RWPE2 (cell line): ENCODE results near the gene YBX1.

ENCODE experiments used
- ATAC-seq: fragments of 200-7000 bp; cut with Tn5 transposase; 3 replicates; pipeline ENCODE4 v1.9.1; 2021; ENCODE audit warnings: low read depth
- DNase-seq: peaks from one replicate; pipeline ENCODE4 v3.0.0-alpha.2; 2020; ENCODE audit warnings: low spot score
- H3K27ac ChIP-seq: fragments of 450-650 bp; 2 replicates; pipeline ENCODE4 v1.5.1; 2017; ENCODE audit warnings: mild to moderate bottlenecking; ENCODE audit not compliant: poor library complexity, severe bottlenecking
- H3K27me3 ChIP-seq: fragments of 250-450 bp; sonication (Bioruptor Pico); 2 replicates; pipeline ENCODE4 v1.5.1; 2021; ENCODE audit warnings: mild to moderate bottlenecking, moderate library complexity; ENCODE audit not compliant: insufficient read depth, poor library complexity, severe bottlenecking
- H3K36me3 ChIP-seq: fragments of 250-450 bp; sonication (Bioruptor Pico); 2 replicates; pipeline ENCODE4 v1.5.1; 2020; ENCODE audit warnings: low read depth, mild to moderate bottlenecking, moderate library complexity
- H3K4me1 ChIP-seq: fragments of 250-450 bp; sonication (Bioruptor Pico); 2 replicates; pipeline ENCODE4 v1.5.1; 2021; ENCODE audit warnings: mild to moderate bottlenecking, moderate library complexity; ENCODE audit not compliant: insufficient read depth, poor library complexity, severe bottlenecking
- H3K4me3 ChIP-seq: fragments of 250-450 bp; sonication (Bioruptor Pico); 2 replicates; pipeline ENCODE4 v1.5.1; 2021; ENCODE audit warnings: mild to moderate bottlenecking, moderate library complexity; ENCODE audit not compliant: severe bottlenecking
- H3K9me3 ChIP-seq: fragments of 250-450 bp; sonication (Bioruptor Pico); 2 replicates; pipeline ENCODE4 v1.5.1; 2021; ENCODE audit warnings: mild to moderate bottlenecking, moderate library complexity; ENCODE audit not compliant: severe bottlenecking
- TF ChIP-seq, protein P1 (sequence below): fragments of 450-650 bp; IDR thresholded peaks from one replicate; pipeline ENCODE4 v1.5.1; 2017; ENCODE audit warnings: mild to moderate bottlenecking, moderate library complexity; ENCODE audit not compliant: poor library complexity, severe bottlenecking

YBX1 gene

GRCh38 chr1:42681741-42682483 is at the start of gene YBX1:
Gene YBX1, plus strand, starts transcription at chr1:42682418. Its CDS starts 148 bp downstream, at chr1:42682566.
- Histone ChIP-seq H3K4me3 (peak within 1 kb of the TSS; percentile 56), H3K27me3 (no peaks in the 10 kb centered on the region), H3K27ac (peak within 1 kb of the TSS; percentile 81), H3K9me3 (no peaks in the 10 kb centered on the region), H3K4me1 (peaks cover 28% of the 10 kb centered on the region), H3K36me3 (peaks cover 40% of the 10 kb centered on the region)
- TF ChIP-seq, protein P1, sequence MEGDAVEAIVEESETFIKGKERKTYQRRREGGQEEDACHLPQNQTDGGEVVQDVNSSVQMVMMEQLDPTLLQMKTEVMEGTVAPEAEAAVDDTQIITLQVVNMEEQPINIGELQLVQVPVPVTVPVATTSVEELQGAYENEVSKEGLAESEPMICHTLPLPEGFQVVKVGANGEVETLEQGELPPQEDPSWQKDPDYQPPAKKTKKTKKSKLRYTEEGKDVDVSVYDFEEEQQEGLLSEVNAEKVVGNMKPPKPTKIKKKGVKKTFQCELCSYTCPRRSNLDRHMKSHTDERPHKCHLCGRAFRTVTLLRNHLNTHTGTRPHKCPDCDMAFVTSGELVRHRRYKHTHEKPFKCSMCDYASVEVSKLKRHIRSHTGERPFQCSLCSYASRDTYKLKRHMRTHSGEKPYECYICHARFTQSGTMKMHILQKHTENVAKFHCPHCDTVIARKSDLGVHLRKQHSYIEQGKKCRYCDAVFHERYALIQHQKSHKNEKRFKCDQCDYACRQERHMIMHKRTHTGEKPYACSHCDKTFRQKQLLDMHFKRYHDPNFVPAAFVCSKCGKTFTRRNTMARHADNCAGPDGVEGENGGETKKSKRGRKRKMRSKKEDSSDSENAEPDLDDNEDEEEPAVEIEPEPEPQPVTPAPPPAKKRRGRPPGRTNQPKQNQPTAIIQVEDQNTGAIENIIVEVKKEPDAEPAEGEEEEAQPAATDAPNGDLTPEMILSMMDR = no peak
- ATAC-seq (peak; percentile 92), DNase-seq (peak; percentile 93)

DNA sequence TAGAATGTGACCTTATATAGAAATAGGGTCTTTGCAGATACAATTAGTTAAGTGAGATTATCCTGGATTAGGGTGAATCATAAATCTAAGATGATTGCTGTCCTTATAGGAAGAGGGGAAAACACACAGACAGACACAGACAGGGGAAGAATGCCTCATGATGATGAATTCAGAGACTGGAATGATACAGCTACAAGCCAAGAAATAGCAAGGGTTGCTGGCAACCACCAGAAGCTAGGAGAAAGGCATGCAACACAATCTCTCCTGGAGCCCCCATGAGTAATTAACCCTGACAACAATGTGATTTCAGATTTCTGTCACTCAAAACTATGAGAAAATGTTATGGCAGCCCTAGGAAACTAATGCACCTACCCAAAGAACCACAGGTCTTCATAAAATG is 43.1 kb upstream of the YBX1 start:
- ATAC-seq (no peak), DNase-seq (no peak)
- H3K27me3 ChIP-seq = no peaks in the 10 kb centered on the region
- no peaks in the 10 kb centered on the region for H3K4me1 ChIP-seq
- no peak overlapping the region for H3K4me3 ChIP-seq
- H3K36me3 ChIP-seq = no peaks in the 10 kb centered on the region
- no peak overlapping the region for H3K27ac ChIP-seq
- no peaks in the 10 kb centered on the region for H3K9me3 ChIP-seq
- TF ChIP-seq, protein P1 = no peak

- no peaks in the 10 kb centered on the region for H3K4me1 ChIP-seq
- no peak overlapping the region for H3K4me3 ChIP-seq
- no peak overlapping the region for H3K27ac ChIP-seq
- H3K36me3 ChIP-seq = no peaks in the 10 kb centered on the region
- ATAC-seq (no peak), DNase-seq (no peak)
- H3K9me3 ChIP-seq = no peaks in the 10 kb centered on the region
- TF ChIP-seq, protein P1 = no peak
- H3K27me3 ChIP-seq = peaks cover 5% of the 10 kb centered on the region
Observed at GRCh38 chr1:42646056-42646455, 36.2 kb upstream of the YBX1 start.

DNA sequence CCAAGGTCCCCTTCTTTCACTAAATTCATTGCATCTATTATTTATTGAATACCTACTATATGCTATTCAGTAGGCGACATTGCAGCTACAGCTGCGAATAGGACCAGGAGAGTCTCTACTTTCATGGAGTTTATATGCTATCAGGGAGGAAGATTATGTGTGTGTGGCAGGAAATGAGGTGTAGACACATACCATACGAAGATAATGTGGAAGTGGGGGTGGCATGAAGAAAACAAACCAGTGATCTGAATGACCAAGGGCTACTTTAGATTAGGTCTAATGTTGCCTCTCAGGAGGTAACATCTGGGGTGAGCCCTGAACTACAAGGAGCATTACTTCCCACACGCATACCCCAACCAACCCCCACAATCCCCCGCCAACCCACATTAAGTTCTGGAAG is 25.0 kb upstream of the YBX1 start:
- peaks cover 30% of the 10 kb centered on the region for H3K36me3 ChIP-seq
- H3K4me3 ChIP-seq = no peak overlapping the region
- ATAC-seq (no peak), DNase-seq (no peak)
- peak overlapping the region; percentile 65 for H3K27ac ChIP-seq
- TF ChIP-seq, protein P1 = no peak
- no peaks in the 10 kb centered on the region for H3K9me3 ChIP-seq
- peaks cover 3% of the 10 kb centered on the region for H3K4me1 ChIP-seq
- no peaks in the 10 kb centered on the region for H3K27me3 ChIP-seq
